ENCODE measurements around the gene CHMP2A.

CHMP2A gene

GRCh38 chr19:58556622-58557220, 1.8 kb upstream of the CHMP2A start:
- no peak for DNase-seq (ENCODE audit: low read depth in 2 of 3, low spot score in 1 of 3)

GRCh38 chr19:58555920-58556621, 1.2 kb upstream of the CHMP2A start:
- DNase-seq (ENCODE audit: low read depth in 2 of 3, low spot score in 1 of 3): no peak

DNA sequence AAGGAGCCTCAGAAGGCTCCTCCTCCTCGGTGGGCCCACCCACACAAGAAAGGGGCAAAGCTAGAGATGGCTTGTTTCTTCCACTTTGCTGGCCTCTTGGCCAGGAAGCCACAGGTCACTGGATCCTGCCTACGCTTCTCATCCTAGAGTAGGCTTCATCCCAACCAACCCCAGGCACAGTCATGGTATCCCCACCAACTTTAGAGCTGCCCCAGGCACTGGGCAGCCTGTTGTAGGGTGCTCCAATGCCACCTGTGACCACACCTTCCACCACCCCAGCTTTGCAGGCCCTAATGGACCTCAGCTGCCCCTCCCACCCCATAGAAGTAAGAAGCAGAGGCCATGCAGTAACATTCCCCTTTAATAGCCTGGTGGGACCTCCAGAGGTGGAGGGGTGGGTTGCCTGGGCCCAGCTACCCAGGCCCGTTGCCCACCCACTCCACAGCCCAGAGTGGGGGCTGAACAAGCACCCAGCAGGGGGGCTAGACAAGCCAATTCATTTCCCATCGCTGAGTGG, 522 bp upstream of the CHMP2A start:
- no peak for DNase-seq (ENCODE audit: low read depth in 2 of 3, low spot score in 1 of 3)

- no peak for DNase-seq (ENCODE audit: low read depth in 2 of 3, low spot score in 1 of 3)
These were observed 959 bp downstream of the CHMP2A start for GRCh38 chr19:58553799-58554493.

GRCh38 chr19:58552655-58553054, 2.2 kb downstream of the CHMP2A start:
- DNase-seq (ENCODE audit: low read depth in 2 of 3, low spot score in 1 of 3): no peak

DNA sequence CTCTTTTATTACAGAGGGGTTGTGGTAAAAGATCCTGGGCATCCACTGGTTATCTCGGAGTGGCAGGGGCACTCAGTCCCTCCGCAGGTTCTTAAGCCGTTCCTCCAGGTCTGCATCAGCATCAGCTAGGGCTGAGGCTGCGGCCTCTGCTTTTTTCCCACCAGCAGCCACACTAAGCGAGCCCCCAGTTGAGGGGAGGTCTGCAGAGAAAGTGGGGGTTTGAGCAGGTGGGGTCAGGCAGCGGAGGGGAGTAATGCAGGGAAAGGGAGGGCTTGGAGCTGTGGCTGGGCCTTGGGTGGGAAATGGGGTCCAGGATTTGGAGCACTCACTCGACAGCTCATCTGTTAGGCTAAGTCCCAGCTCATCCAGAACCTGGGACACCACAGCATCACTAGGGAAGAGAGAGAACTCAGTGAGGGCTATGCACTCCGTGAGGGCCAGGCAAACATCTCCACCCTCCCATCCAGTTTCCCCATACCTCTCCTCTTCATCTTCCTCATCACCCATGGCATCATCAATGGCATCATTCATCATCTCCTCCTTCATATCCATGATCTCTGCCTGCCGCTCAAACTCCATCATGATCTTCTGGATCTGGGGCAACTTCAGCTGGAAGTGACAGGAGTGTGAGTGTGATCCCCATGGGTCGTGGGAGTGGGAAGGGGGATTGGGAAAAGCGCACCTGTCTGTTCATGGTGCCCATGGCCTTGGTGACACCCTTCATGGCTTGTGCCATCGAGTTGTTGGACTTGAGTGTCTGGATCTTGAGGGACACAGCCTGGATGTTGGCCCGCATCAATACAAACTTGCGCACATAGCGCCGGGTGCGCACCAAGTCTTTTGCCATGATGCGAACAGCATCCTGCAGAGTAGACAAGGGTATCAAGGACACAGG, 3.1 kb downstream of the CHMP2A start:
- DNase-seq (ENCODE audit: low read depth in 2 of 3, low spot score in 1 of 3): no peak

DNA sequence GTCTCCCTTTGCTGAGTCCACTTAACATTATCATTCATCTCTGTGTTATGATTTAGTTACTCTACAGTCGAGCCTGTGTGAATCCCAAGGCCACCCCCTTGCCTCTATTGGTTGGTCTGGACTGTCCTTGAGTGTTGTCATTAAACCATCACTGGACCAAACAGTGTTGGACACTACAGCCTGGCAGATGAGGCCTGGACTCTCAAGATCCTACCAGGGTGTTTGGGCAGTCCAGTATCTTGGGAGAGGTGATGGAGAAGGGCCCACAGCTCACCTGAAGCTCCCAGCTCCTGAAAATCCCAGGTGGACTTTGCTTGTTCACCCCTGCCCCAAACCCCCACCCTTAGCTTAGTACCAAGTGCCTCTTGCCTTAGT, 3.8 kb downstream of the CHMP2A start:
- no peak for DNase-seq (ENCODE audit: low read depth in 2 of 3, low spot score in 1 of 3)

DNA sequence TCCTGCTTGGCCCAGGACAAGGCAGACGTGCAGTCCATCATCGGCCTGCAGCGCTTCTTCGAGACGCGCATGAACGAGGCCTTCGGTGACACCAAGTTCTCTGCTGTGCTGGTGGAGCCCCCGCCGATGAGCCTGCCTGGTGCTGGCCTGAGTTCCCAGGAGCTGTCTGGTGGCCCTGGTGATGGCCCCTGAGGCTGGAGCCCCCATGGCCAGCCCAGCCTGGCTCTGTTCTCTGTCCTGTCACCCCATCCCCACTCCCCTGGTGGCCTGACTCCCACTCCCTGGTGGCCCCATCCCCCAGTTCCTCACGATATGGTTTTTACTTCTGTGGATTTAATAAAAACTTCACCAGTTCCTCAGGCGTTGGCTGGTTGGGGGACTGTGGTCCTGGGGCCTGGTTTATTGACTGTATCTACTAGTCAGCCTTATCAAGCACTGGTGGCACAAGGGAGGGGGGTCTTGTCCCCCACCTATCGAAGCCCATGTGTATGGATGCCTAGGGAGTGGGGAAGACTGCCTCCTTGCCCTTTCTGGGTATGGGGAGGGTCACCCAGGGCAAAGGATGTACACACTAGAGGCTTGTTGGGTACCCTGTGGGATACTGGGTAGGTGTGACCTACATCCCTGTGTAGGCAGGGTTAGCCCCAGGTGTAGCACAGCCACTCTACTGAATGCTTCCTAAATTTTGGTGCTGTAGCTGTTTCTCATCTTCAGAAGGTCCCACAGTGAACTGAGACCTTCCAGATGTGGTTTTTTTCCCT, 4.4 kb downstream of the CHMP2A start:
- no peak for DNase-seq (ENCODE audit: low read depth in 2 of 3, low spot score in 1 of 3)

- DNase-seq (ENCODE audit: low read depth in 2 of 3, low spot score in 1 of 3): no peak
These were observed 5.1 kb downstream of the CHMP2A start for GRCh38 chr19:58549664-58550361.

GRCh38 chr19:58548859-58549663, 5.8 kb downstream of the CHMP2A start:
- no peak for DNase-seq (ENCODE audit: low read depth in 2 of 3, low spot score in 1 of 3)

- DNase-seq (ENCODE audit: low read depth in 2 of 3, low spot score in 1 of 3): no peak
These were observed 7.3 kb downstream of the CHMP2A start for GRCh38 chr19:58547323-58548312.

DNA sequence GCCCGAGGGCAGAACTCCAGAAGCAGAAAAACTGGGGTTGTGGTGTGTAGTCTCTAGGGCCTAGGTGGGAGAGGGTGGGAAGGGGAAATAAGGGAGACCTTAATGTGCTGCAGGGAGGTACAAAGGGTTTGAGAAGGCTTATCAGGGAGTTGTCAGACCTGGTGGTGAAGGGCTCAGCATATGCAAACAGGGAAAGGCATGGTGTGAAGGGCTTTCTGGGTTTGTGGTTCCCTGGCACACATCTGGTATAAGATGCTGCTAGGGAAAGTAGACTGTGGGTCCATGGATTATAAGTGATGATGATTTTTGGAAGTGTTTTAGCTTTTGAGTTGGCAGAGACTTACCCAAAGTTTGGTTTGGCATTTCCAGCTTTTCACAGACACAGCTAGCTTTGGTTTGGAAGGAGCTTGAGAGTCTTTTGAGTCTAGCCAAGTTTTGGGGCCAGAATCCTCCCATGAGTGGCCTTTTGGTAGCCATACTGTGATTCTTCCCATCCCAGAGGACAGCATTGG, 8.8 kb downstream of the CHMP2A start:
- DNase-seq (ENCODE audit: low read depth in 2 of 3, low spot score in 1 of 3): no peak

DNA sequence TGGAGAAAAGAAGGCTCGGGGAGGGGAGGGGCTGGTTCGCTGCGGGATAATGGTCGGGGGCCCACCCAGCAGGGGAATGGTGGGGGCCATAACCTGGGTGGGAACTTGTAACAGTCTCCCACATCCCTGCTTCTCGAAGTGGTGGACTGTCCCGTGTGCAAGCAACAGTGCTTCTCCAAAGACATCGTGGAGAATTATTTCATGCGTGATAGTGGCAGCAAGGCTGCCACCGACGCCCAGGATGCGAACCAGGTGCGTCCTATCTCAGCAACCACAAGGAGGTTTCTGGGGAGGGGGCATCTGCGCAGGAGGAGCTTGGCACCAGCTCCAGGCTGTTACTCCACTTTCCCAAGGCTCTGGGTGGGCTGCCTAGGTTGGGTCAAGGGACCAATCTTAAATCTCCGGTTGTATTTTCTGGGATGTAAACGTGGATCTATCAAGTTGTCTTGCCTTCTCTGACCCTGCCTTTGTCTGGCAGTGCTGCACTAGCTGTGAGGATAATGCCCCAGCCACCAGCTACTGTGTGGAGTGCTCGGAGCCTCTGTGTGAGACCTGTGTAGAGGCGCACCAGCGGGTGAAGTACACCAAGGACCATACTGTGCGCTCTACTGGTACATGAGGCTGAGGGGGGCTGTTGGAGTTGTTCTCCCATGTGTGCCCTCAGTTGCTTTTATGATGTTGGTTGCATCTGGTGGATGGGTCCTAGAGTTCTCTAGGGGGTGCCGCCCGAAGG, 9.5 kb downstream of the CHMP2A start:
- no peak for DNase-seq (ENCODE audit: low read depth in 2 of 3, low spot score in 1 of 3)

DNA sequence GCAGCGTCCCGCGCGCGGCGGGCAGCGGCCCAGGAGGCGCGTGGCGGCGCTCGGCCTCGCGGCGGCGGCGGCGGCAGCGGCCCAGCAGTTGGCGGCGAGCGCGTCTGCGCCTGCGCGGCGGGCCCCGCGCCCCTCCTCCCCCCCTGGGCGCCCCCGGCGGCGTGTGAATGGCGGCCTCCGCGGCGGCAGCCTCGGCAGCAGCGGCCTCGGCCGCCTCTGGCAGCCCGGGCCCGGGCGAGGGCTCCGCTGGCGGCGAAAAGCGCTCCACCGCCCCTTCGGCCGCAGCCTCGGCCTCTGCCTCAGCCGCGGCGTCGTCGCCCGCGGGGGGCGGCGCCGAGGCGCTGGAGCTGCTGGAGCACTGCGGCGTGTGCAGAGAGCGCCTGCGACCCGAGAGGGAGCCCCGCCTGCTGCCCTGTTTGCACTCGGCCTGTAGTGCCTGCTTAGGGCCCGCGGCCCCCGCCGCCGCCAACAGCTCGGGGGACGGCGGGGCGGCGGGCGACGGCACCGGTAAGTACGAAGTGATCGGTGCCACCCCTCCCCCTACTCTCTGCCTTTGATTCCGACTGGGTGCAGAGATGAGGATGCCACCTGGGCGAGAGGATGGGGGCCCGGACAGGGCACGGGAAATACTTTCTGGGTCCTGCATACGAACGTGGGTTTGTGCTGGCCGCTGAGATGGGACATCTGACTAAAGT, 10.2 kb downstream of the CHMP2A start:
- peak in 1 of 3 donors; percentile 65 for DNase-seq (ENCODE audit: low read depth in 2 of 3, low spot score in 1 of 3)

- DNase-seq (ENCODE audit: low read depth in 2 of 3, low spot score in 1 of 3): peak; percentile 100
These were observed 10.9 kb downstream of the CHMP2A start, which contains the start of gene TRIM28 for GRCh38 chr19:58543826-58544590. Gene TRIM28 (plus strand): TSS chr19:58544064. CDS start chr19:58544758, 694 bp downstream.
